ENCODE measurements around the gene HPX. TPM values are rescaled to one million over a fixed set of nuclear protein-coding genes. Genes with fewer than 3 reads are reported as not detected.

Gene HPX, protein sequence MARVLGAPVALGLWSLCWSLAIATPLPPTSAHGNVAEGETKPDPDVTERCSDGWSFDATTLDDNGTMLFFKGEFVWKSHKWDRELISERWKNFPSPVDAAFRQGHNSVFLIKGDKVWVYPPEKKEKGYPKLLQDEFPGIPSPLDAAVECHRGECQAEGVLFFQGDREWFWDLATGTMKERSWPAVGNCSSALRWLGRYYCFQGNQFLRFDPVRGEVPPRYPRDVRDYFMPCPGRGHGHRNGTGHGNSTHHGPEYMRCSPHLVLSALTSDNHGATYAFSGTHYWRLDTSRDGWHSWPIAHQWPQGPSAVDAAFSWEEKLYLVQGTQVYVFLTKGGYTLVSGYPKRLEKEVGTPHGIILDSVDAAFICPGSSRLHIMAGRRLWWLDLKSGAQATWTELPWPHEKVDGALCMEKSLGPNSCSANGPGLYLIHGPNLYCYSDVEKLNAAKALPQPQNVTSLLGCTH
- 3.1 TPM for total RNA-seq

GRCh38 chr11:6440906-6441358 is at the start of gene HPX:
HPX (minus strand) TSS chr11:6440987; CDS start chr11:6440963, 24 bp downstream.
- Histone ChIP-seq H3K9me3 (ENCODE audit: control insufficient read depth in 3 of 3, low read length in 3 of 3) (no peaks in the 10 kb centered on the region), H3K36me3 (ENCODE audit: control insufficient read depth in 3 of 3, insufficient read depth in 3 of 3, low read length in 3 of 3) (no peaks in the 10 kb centered on the region), H3K4me3 (ENCODE audit: low read length in 3 of 3) (no peak within 1 kb of the TSS), H3K27ac (ENCODE audit: low read depth, low read length) (no peak within 1 kb of the TSS), H3K4me1 (ENCODE audit: control insufficient read depth in 3 of 3, insufficient read depth in 3 of 3, low read length in 3 of 3) (no peaks in the 10 kb centered on the region), H3K27me3 (ENCODE audit: control insufficient read depth in 3 of 3, insufficient read depth in 3 of 3, low read length in 3 of 3) (no peaks in the 10 kb centered on the region), H3K9ac (ENCODE audit: low read depth in 1 of 3, low read length in 3 of 3) (peak within 1 kb of the TSS in 1 of 3 donors; percentile 45)

GRCh38 chr11:6489306-6489705 is 48.5 kb upstream of the HPX start:
- Histone ChIP-seq H3K36me3 (ENCODE audit: control insufficient read depth in 3 of 3, insufficient read depth in 3 of 3, low read length in 3 of 3) (peaks cover 15 to 40% (median 19%) of the 10 kb centered on the region in 3 donors), H3K27ac (ENCODE audit: low read depth, low read length) (no peak overlapping the region), H3K4me3 (ENCODE audit: low read length in 3 of 3) (no peak overlapping the region)

GRCh38 chr11:6488821-6489220 is 48.0 kb upstream of the HPX start:
- Histone ChIP-seq H3K4me1 (ENCODE audit: control insufficient read depth in 3 of 3, insufficient read depth in 3 of 3, low read length in 3 of 3) (no peaks in the 10 kb centered on the region), H3K9ac (ENCODE audit: low read depth in 1 of 3, low read length in 3 of 3) (no peak overlapping the region), H3K9me3 (ENCODE audit: control insufficient read depth in 3 of 3, low read length in 3 of 3) (no peaks in the 10 kb centered on the region), H3K27me3 (ENCODE audit: control insufficient read depth in 3 of 3, insufficient read depth in 3 of 3, low read length in 3 of 3) (no peaks in the 10 kb centered on the region), H3K27ac (ENCODE audit: low read depth, low read length) (no peak overlapping the region), H3K4me3 (ENCODE audit: low read length in 3 of 3) (no peak overlapping the region), H3K36me3 (ENCODE audit: control insufficient read depth in 3 of 3, insufficient read depth in 3 of 3, low read length in 3 of 3) (peaks cover 15 to 40% (median 19%) of the 10 kb centered on the region in 3 donors)

More at GRCh38 chr11:6489306-6489705, 48.5 kb upstream of the HPX start:
- H3K4me1 ChIP-seq (ENCODE audit: control insufficient read depth in 3 of 3, insufficient read depth in 3 of 3, low read length in 3 of 3): no peaks in the 10 kb centered on the region
- H3K27me3 ChIP-seq (ENCODE audit: control insufficient read depth in 3 of 3, insufficient read depth in 3 of 3, low read length in 3 of 3): no peaks in the 10 kb centered on the region
- no peaks in the 10 kb centered on the region for H3K9me3 ChIP-seq (ENCODE audit: control insufficient read depth in 3 of 3, low read length in 3 of 3)
- no peak overlapping the region for H3K9ac ChIP-seq (ENCODE audit: low read depth in 1 of 3, low read length in 3 of 3)

GRCh38 chr11:6488342-6488741 is 47.6 kb upstream of the HPX start:
- peaks cover 17 to 43% (median 19%) of the 10 kb centered on the region in 3 donors for H3K36me3 ChIP-seq (ENCODE audit: control insufficient read depth in 3 of 3, insufficient read depth in 3 of 3, low read length in 3 of 3)
- H3K9me3 ChIP-seq (ENCODE audit: control insufficient read depth in 3 of 3, low read length in 3 of 3): no peaks in the 10 kb centered on the region
- H3K4me3 ChIP-seq (ENCODE audit: low read length in 3 of 3): no peak overlapping the region
- H3K4me1 ChIP-seq (ENCODE audit: control insufficient read depth in 3 of 3, insufficient read depth in 3 of 3, low read length in 3 of 3): peaks cover 0 to 3% (median 0%) of the 10 kb centered on the region in 3 donors
- no peak overlapping the region for H3K9ac ChIP-seq (ENCODE audit: low read depth in 1 of 3, low read length in 3 of 3)
- no peak overlapping the region for H3K27ac ChIP-seq (ENCODE audit: low read depth, low read length)
- no peaks in the 10 kb centered on the region for H3K27me3 ChIP-seq (ENCODE audit: control insufficient read depth in 3 of 3, insufficient read depth in 3 of 3, low read length in 3 of 3)

- no peak overlapping the region for H3K27ac ChIP-seq (ENCODE audit: low read depth, low read length)
- H3K9me3 ChIP-seq (ENCODE audit: control insufficient read depth in 3 of 3, low read length in 3 of 3): no peaks in the 10 kb centered on the region
- H3K4me1 ChIP-seq (ENCODE audit: control insufficient read depth in 3 of 3, insufficient read depth in 3 of 3, low read length in 3 of 3): peaks cover 9 to 16% (median 11%) of the 10 kb centered on the region in 3 donors
- peaks cover 21 to 52% (median 24%) of the 10 kb centered on the region in 3 donors for H3K36me3 ChIP-seq (ENCODE audit: control insufficient read depth in 3 of 3, insufficient read depth in 3 of 3, low read length in 3 of 3)
- no peaks in the 10 kb centered on the region for H3K27me3 ChIP-seq (ENCODE audit: control insufficient read depth in 3 of 3, insufficient read depth in 3 of 3, low read length in 3 of 3)
- no peak overlapping the region for H3K4me3 ChIP-seq (ENCODE audit: low read length in 3 of 3)
- no peak overlapping the region for H3K9ac ChIP-seq (ENCODE audit: low read depth in 1 of 3, low read length in 3 of 3)
Measured at GRCh38 chr11:6486938-6487337, 46.2 kb upstream of the HPX start.

DNA sequence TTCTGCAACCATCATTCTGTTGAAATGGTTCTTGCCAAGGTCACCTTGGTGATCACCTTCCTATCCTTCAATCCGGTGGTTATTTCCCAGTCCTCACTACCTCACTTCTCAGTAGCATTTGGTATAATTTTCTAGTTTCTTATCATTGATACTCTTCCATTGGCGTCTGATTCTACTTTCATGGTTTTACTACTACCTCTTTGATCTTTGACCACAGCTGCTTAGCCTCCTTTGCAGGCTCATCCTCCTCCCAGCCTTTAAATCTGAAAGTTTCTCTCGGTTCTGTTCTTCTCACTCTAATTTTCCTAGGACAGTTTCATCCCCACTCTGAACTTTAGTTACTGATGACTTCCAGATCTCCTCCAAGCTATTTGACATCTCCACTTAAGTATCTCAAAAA is 45.5 kb upstream of the HPX start:
- H3K4me1 ChIP-seq (ENCODE audit: control insufficient read depth in 3 of 3, insufficient read depth in 3 of 3, low read length in 3 of 3): peaks cover 12 to 22% (median 14%) of the 10 kb centered on the region in 3 donors
- H3K36me3 ChIP-seq (ENCODE audit: control insufficient read depth in 3 of 3, insufficient read depth in 3 of 3, low read length in 3 of 3): peaks cover 22 to 52% (median 24%) of the 10 kb centered on the region in 3 donors
- no peak overlapping the region for H3K27ac ChIP-seq (ENCODE audit: low read depth, low read length)

GRCh38 chr11:6485661-6486060 is 44.9 kb upstream of the HPX start:
- Histone ChIP-seq H3K4me3 (ENCODE audit: low read length in 3 of 3) (no peak overlapping the region), H3K4me1 (ENCODE audit: control insufficient read depth in 3 of 3, insufficient read depth in 3 of 3, low read length in 3 of 3) (peaks cover 13 to 27% (median 16%) of the 10 kb centered on the region in 3 donors), H3K9me3 (ENCODE audit: control insufficient read depth in 3 of 3, low read length in 3 of 3) (no peaks in the 10 kb centered on the region), H3K27me3 (ENCODE audit: control insufficient read depth in 3 of 3, insufficient read depth in 3 of 3, low read length in 3 of 3) (no peaks in the 10 kb centered on the region), H3K9ac (ENCODE audit: low read depth in 1 of 3, low read length in 3 of 3) (no peak overlapping the region), H3K36me3 (ENCODE audit: control insufficient read depth in 3 of 3, insufficient read depth in 3 of 3, low read length in 3 of 3) (peaks cover 22 to 52% (median 24%) of the 10 kb centered on the region in 3 donors), H3K27ac (ENCODE audit: low read depth, low read length) (no peak overlapping the region)

More for the DNA sequence above, 45.5 kb upstream of the HPX start:
- Histone ChIP-seq H3K9ac (ENCODE audit: low read depth in 1 of 3, low read length in 3 of 3) (no peak overlapping the region), H3K4me3 (ENCODE audit: low read length in 3 of 3) (no peak overlapping the region), H3K9me3 (ENCODE audit: control insufficient read depth in 3 of 3, low read length in 3 of 3) (no peaks in the 10 kb centered on the region), H3K27me3 (ENCODE audit: control insufficient read depth in 3 of 3, insufficient read depth in 3 of 3, low read length in 3 of 3) (no peaks in the 10 kb centered on the region)

DNA sequence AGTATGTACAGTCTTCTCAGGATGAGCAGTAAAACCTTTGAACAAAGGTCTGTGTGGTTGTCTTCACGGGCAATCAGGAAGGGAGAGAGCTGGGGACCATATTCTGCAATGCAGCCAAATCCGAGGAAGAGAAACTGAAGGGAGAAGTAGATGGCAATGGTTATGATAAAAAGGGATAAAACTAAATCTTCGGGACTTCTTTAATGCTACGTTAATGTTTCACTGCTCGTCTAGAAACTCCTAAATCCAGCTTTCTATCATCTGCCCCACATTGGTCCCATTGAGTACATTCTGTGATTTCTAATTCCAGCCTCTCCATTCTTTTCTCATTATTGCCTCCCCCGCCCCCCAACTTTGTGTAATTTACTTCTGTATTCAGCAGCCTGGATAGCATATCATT is 42.2 kb upstream of the HPX start:
- H3K4me3 ChIP-seq (ENCODE audit: low read length in 3 of 3): peak overlapping the region in 1 of 3 donors; percentile 99
- H3K9ac ChIP-seq (ENCODE audit: low read depth in 1 of 3, low read length in 3 of 3): no peak overlapping the region
- H3K27ac ChIP-seq (ENCODE audit: low read depth, low read length): no peak overlapping the region
- H3K27me3 ChIP-seq (ENCODE audit: control insufficient read depth in 3 of 3, insufficient read depth in 3 of 3, low read length in 3 of 3): no peaks in the 10 kb centered on the region
- peaks cover 35 to 53% (median 40%) of the 10 kb centered on the region in 3 donors for H3K36me3 ChIP-seq (ENCODE audit: control insufficient read depth in 3 of 3, insufficient read depth in 3 of 3, low read length in 3 of 3)
- H3K4me1 ChIP-seq (ENCODE audit: control insufficient read depth in 3 of 3, insufficient read depth in 3 of 3, low read length in 3 of 3): peaks cover 26 to 38% (median 28%) of the 10 kb centered on the region in 3 donors
- H3K9me3 ChIP-seq (ENCODE audit: control insufficient read depth in 3 of 3, low read length in 3 of 3): no peaks in the 10 kb centered on the region

DNA sequence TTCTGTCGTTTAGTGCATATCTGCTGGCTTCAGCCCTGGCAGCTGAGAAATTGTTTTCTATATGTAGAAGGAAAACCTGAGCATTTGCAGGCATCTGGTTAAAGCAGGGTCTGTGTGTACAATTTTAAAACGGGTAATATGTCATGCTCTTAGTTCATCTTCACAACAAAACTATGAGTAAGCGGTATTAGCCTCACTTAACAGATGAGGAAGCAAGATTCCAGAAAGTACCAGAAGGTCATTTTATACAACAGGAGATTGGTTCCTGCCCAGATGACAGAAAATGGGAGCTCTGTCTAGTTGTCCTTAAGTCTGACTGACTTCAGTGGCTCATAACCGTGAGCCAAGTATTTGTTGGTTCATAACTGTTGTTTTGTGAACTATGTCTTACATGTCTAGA is 41.7 kb upstream of the HPX start:
- Histone ChIP-seq H3K27me3 (ENCODE audit: control insufficient read depth in 3 of 3, insufficient read depth in 3 of 3, low read length in 3 of 3) (no peaks in the 10 kb centered on the region), H3K27ac (ENCODE audit: low read depth, low read length) (peak overlapping the region; percentile 96), H3K4me3 (ENCODE audit: low read length in 3 of 3) (peak overlapping the region; percentile 96 to 99 (median 97)), H3K36me3 (ENCODE audit: control insufficient read depth in 3 of 3, insufficient read depth in 3 of 3, low read length in 3 of 3) (peaks cover 40 to 53% (median 45%) of the 10 kb centered on the region in 3 donors), H3K4me1 (ENCODE audit: control insufficient read depth in 3 of 3, insufficient read depth in 3 of 3, low read length in 3 of 3) (peaks cover 26 to 38% (median 28%) of the 10 kb centered on the region in 3 donors), H3K9ac (ENCODE audit: low read depth in 1 of 3, low read length in 3 of 3) (peak overlapping the region; percentile 88 to 98 (median 96)), H3K9me3 (ENCODE audit: control insufficient read depth in 3 of 3, low read length in 3 of 3) (no peaks in the 10 kb centered on the region)

DNA sequence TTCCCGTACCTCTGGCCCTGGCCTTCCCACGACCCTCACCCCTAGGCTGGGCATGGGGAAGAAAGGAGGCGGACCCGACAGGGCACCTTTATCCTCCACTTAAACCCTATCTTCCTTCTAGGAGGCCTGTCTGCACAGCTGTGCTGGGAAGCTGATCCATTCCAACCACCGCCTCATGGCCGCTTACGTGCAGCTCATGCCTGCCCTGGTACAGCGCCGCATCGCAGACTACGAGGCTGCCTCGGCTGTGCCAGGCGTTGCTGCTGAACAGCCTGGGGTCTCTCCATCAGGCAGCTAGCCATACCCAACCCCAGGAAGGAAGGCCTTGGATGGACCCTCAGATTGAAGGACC is 41.1 kb upstream of the HPX start:
- no peaks in the 10 kb centered on the region for H3K9me3 ChIP-seq (ENCODE audit: control insufficient read depth in 3 of 3, low read length in 3 of 3)
- H3K27ac ChIP-seq (ENCODE audit: low read depth, low read length): peak overlapping the region; percentile 96
- peaks cover 44 to 58% (median 50%) of the 10 kb centered on the region in 3 donors for H3K36me3 ChIP-seq (ENCODE audit: control insufficient read depth in 3 of 3, insufficient read depth in 3 of 3, low read length in 3 of 3)
- H3K9ac ChIP-seq (ENCODE audit: low read depth in 1 of 3, low read length in 3 of 3): peak overlapping the region; percentile 88 to 98 (median 96)
- peak overlapping the region; percentile 96 to 99 (median 97) for H3K4me3 ChIP-seq (ENCODE audit: low read length in 3 of 3)
- no peaks in the 10 kb centered on the region for H3K27me3 ChIP-seq (ENCODE audit: control insufficient read depth in 3 of 3, insufficient read depth in 3 of 3, low read length in 3 of 3)
- peaks cover 26 to 38% (median 28%) of the 10 kb centered on the region in 3 donors for H3K4me1 ChIP-seq (ENCODE audit: control insufficient read depth in 3 of 3, insufficient read depth in 3 of 3, low read length in 3 of 3)
